Mononuclear cell (primary cell): ENCODE data around the gene GABRE. TPM values are rescaled to one million over a fixed set of nuclear protein-coding genes. Genes with fewer than 3 reads are reported as not detected.
"Not testable (repeated sequence)": the region's sequence is repeated elsewhere in the genome, so short reads cannot be mapped to it uniquely, and the experiment has no call there.

ENCODE experiments used
- H3K27me3 ChIP-seq: 2 replicates; pipeline ENCODE4 v1.6.0; 2011; ENCODE audit warnings: low read length, control low read depth; ENCODE audit not compliant: insufficient read depth
- H3K4me1 ChIP-seq: 2 replicates; pipeline ENCODE4 v1.5.1; 2011; ENCODE audit warnings: mild to moderate bottlenecking, low read length, control low read depth; ENCODE audit not compliant: insufficient read depth
- H3K4me3 ChIP-seq: 2 replicates; pipeline ENCODE4 v1.5.1; 2011; ENCODE audit warnings: mild to moderate bottlenecking, low read length, moderate library complexity
- H3K9me3 ChIP-seq: 2 replicates; pipeline ENCODE4 v1.5.1; 2011; ENCODE audit warnings: low read depth, mild to moderate bottlenecking, control low read depth, low read length
- total RNA-seq: library from RNA; depleted of rRNA; stranded (reverse); fragments of >200 nt; gene quantifications from one replicate; pipeline ENCODE4 v1.2.3, GENCODE V29; 2012

Gene GABRE
- total RNA-seq, 1 donor, result under 0.01 TPM

- no peaks in the 10 kb centered on the region for H3K9me3 ChIP-seq
- H3K27me3 ChIP-seq, result no peaks in the 10 kb centered on the region
- H3K4me3 ChIP-seq, result no peak overlapping the region
- H3K4me1 ChIP-seq, result no peaks in the 10 kb centered on the region
These were observed 51.8 kb downstream of the GABRE start for GRCh38 chrX:151922692-151923091.

- H3K9me3 ChIP-seq, result no peaks in the 10 kb centered on the region
- H3K4me1 ChIP-seq, result no peaks in the 10 kb centered on the region
- H3K27me3 ChIP-seq, result no peaks in the 10 kb centered on the region
- no peak overlapping the region for H3K4me3 ChIP-seq
These were observed 52.6 kb downstream of the GABRE start for GRCh38 chrX:151921866-151922265.

- no peaks in the 10 kb centered on the region for H3K27me3 ChIP-seq
- H3K9me3 ChIP-seq, result no peaks in the 10 kb centered on the region
- no peak overlapping the region for H3K4me3 ChIP-seq
- no peaks in the 10 kb centered on the region for H3K4me1 ChIP-seq
These were observed 53.2 kb downstream of the GABRE start for GRCh38 chrX:151921292-151921691.

GRCh38 chrX:151920530-151920929 is 53.9 kb downstream of the GABRE start:
- Histone ChIP-seq H3K9me3 (no peaks in the 10 kb centered on the region), H3K4me1 (no peaks in the 10 kb centered on the region), H3K27me3 (no peaks in the 10 kb centered on the region), H3K4me3 (no peak overlapping the region)

- no peak overlapping the region for H3K4me3 ChIP-seq
- H3K27me3 ChIP-seq, result no peaks in the 10 kb centered on the region
- H3K9me3 ChIP-seq, result no peaks in the 10 kb centered on the region
- H3K4me1 ChIP-seq, result no peaks in the 10 kb centered on the region
These were observed 54.4 kb downstream of the GABRE start for GRCh38 chrX:151920101-151920500.

GRCh38 chrX:151919610-151920009 is 54.9 kb downstream of the GABRE start:
- H3K27me3 ChIP-seq, result no peaks in the 10 kb centered on the region
- no peak overlapping the region for H3K4me3 ChIP-seq
- H3K9me3 ChIP-seq, result no peaks in the 10 kb centered on the region
- no peaks in the 10 kb centered on the region for H3K4me1 ChIP-seq

GRCh38 chrX:151918736-151919135 is 55.7 kb downstream of the GABRE start:
- H3K9me3 ChIP-seq, H3K4me3 ChIP-seq, H3K4me1 ChIP-seq, H3K27me3 ChIP-seq: not testable (repeated sequence)

- H3K4me1 ChIP-seq, result no peaks in the 10 kb centered on the region
These were observed 61.7 kb downstream of the GABRE start, which contains the start of gene MAGEA4 for GRCh38 chrX:151912780-151913179. Gene MAGEA4, plus strand, starts transcription at chrX:151912889. Its CDS starts 10,776 bp downstream, at chrX:151923665.

GRCh38 chrX:151912221-151912620 is 62.3 kb downstream of the GABRE start:
- H3K27me3 ChIP-seq, result no peaks in the 10 kb centered on the region
- no peaks in the 10 kb centered on the region for H3K9me3 ChIP-seq

More at GRCh38 chrX:151912780-151913179, 61.7 kb downstream of the GABRE start, which contains the start of gene MAGEA4:
- no peak within 1 kb of the TSS for H3K4me3 ChIP-seq
- no peaks in the 10 kb centered on the region for H3K9me3 ChIP-seq
- no peaks in the 10 kb centered on the region for H3K27me3 ChIP-seq

GRCh38 chrX:151904989-151905388 is 69.5 kb downstream of the GABRE start:
- no peaks in the 10 kb centered on the region for H3K27me3 ChIP-seq
- H3K4me3 ChIP-seq, result no peak overlapping the region
- H3K9me3 ChIP-seq, result no peaks in the 10 kb centered on the region
- no peaks in the 10 kb centered on the region for H3K4me1 ChIP-seq

More at GRCh38 chrX:151912221-151912620, 62.3 kb downstream of the GABRE start:
- H3K4me3 ChIP-seq, result no peak overlapping the region
- H3K4me1 ChIP-seq, result no peaks in the 10 kb centered on the region

Other genes with a start within 250 kb of the GABRE start
- gene CNGA2, start 239.9 kb downstream of the GABRE start, total RNA-seq, result not detected
- 0.31 TPM for gene MAGEA4, start 61.8 kb downstream of the GABRE start, total RNA-seq
- gene MAGEA10, start 163.9 kb upstream of the GABRE start, total RNA-seq, result not detected